Astrocyte (in vitro differentiated cells and primary cell): ENCODE results near the gene ST6GALNAC3.

Experiments
- CTCF ChIP-seq: IDR thresholded peaks from 2 replicates; pipeline ENCODE4 v1.5.1; 2011; ENCODE audit warnings: low read depth, mild to moderate bottlenecking, inconsistent platforms, low read length, moderate library complexity; ENCODE audit not compliant: insufficient read depth
- EZH2 ChIP-seq: IDR thresholded peaks from 2 replicates; pipeline ENCODE4 v1.6.1; 2012; ENCODE audit warnings: mild to moderate bottlenecking, low read length, inconsistent platforms; ENCODE audit not compliant: insufficient read depth

GRCh38 chr1:76176000-76176399, 101.5 kb downstream of the ST6GALNAC3 start:
- TF ChIP-seq EZH2 = no peak
- no peak for TF ChIP-seq CTCF
